ENCODE results near the gene CCDC86.
"Not testable (repeated sequence)": the region's sequence is repeated elsewhere in the genome, so short reads cannot be mapped to it uniquely, and the experiment has no call there.

The CCDC86 gene, protein sequence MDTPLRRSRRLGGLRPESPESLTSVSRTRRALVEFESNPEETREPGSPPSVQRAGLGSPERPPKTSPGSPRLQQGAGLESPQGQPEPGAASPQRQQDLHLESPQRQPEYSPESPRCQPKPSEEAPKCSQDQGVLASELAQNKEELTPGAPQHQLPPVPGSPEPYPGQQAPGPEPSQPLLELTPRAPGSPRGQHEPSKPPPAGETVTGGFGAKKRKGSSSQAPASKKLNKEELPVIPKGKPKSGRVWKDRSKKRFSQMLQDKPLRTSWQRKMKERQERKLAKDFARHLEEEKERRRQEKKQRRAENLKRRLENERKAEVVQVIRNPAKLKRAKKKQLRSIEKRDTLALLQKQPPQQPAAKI

DNA sequence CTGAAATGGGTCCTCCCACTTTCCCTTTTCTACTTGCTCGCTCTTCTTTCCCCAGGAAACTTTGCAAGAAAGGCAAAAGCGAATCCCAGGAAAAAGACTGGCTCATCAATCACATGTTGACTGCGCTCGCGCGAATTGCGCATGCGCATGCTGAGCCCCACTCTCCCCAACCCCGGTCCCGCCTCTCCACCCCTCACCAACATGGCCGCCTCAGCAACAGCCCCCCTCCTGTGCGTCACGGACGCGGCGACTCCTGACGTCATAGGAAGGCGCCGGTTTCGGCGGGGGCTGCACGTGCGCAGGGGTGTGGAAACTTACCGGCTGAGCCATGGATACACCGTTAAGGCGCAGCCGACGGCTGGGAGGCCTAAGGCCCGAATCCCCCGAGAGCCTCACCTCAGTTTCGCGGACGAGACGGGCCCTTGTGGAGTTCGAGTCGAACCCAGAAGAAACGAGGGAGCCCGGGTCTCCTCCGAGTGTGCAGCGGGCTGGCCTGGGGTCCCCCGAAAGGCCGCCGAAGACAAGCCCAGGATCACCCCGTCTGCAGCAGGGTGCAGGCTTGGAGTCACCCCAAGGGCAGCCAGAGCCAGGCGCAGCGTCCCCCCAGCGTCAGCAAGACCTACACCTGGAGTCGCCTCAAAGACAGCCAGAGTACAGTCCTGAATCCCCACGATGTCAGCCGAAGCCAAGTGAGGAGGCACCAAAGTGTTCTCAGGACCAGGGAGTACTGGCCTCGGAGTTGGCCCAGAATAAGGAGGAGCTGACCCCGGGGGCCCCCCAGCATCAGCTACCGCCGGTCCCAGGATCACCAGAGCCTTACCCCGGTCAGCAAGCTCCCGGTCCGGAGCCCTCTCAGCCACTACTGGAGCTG lies at the start of gene CCDC86:
TSS of gene CCDC86 (plus strand) at position 317 of the 871 bp plus-strand sequence. CDS start at position 329, 12 bp downstream.
- DNase-seq (ENCODE audit: low spot score) = peak; percentile 93

DNA sequence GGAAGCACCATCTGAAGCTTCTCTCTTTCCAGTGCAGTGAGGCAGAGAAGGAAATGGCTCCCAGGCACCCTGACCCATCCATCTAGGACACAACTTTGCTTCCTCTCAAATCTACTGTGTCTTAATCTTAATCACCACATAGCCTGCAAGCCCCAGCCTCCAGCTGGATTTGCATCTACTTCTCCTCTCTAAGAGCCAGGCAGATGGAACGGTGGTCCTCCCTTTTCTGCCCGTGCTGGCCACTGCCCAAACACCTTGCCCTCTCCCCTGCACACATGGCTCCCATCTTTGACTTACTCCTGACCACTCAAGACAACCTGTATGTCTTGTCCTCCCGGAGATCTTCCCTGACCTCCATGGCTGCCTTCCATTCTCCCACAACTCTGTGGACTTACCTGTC lies 49.4 kb upstream of the CCDC86 start:
- no peak for DNase-seq (ENCODE audit: low spot score)

DNA sequence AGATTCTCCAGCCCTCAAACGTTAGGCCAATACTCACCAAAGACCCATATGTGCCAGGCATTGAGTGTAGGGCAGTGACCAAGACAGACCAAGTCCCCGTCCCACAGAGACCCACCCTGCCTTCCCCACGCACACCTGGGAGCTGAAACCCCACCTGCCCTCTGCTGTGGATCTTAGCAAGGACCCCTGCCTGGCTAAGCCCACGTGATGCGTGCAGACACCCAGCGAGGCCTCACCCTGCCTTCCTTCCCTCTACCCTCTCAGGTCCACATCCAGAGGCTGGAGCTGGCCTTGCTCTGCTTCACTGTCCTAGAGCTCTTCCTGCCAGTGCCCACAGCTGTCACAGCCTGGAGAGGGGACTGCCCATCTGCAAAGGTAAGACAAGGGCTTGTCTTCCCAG lies 46.6 kb upstream of the CCDC86 start:
- no peak for DNase-seq (ENCODE audit: low spot score)

DNA sequence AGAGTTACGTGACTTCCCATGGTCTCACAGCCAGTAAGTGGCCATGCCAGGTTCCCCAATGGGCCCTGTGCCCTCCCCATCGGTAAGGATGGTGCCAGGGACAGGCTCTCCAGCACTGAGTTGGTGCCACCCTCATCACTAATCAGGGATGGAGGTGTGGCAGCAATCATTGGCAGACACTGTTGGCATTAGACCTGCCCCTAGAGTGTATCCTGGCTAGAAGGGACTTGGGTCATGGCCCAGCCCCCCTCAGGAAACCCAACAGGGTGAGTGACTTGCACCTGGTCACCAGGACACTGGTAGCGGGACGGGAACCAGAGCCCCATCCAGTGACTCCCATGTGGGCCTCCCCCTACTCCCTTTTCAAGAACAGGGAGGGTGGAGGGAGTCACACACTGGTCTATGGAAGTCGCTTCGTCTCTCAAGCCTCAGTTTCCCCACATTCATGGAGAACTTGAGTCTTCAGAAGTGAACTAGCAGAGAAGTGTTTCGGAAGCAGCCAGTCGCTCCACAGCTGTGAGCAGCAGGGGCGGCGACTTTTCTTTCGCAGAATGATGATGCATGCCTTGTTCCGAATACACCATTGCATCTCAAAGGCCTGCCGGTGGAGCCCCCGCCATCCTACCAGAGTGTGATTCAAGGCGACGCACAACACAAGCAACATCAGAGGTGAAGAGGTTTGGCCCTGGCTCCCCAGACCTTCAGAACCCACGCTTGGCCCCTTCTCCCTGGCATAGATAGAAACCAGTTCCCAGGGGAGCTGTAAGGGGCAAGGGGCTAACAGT lies 43.9 kb upstream of the CCDC86 start:
- no peak for DNase-seq (ENCODE audit: low spot score)

DNA sequence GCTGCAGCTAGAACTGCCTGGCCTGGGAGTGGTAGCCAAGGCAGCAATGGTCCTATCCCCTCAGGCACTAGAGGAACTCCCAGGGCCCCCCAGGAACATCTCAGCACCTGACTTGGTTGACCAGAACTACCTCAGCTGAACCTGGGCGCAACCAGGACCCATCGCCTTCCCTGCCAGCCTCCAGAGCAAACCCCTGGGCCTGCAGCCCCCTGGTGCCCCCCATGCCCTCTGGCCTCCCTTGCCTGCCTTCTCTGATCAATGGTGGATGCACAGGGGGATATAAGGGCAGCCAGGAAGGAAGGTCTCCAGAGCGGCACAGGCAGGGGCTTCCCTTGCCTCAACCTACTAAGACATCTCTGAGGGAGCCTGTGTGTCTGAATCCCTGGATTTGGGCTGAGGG lies 43.3 kb upstream of the CCDC86 start:
- DNase-seq (ENCODE audit: low spot score) = no peak

DNA sequence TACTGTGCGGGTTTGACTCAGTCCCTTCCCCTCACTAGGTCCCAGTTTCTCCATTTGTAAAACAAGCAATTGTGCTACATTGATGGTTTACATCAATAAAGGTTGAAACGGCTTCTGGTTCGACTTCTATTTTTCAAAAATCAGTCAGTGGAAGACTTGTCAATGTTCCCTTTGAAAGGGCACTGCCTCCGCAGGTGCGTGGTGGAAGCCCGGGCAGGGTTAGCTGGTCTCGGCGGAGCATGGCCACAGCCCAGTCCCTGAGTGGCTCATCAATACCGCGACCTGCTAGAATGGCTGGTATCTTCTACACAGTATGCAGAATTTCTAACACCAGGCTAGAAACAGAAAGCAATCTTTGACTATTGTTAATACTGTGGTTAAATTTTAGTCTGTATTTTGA lies 40.7 kb upstream of the CCDC86 start:
- DNase-seq (ENCODE audit: low spot score) = no peak

DNA sequence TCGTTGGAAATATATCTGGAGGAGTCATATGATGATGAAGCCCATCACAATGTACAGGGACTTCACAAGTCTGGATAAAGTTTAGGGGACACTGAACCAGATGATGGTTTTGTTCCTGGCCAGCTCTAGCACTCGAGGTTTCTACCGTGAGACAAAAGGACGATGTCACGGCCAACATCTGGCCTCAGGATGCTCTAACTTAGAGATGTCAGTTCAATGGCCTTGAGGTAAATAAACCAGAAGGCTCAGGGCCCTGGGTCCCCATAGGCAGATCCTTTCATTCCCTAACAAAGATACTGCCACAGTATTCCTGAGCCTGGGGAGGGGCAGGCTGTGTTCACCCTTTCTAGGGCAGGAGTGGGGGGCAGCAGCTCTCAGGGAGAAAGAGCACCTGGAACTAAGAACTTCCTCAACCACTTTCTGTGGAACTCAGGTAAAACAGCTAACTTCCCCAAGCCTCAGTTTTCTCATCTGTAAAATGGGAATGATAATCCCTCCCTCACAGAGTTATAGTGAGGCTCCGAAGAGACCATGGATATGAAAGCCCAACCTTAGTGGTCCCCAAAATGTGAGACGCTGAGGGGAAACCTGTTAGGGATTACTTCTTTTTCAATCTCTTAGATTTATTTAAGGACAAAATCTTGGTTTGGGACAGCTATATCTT lies 38.5 kb upstream of the CCDC86 start:
- no peak for DNase-seq (ENCODE audit: low spot score)

DNA sequence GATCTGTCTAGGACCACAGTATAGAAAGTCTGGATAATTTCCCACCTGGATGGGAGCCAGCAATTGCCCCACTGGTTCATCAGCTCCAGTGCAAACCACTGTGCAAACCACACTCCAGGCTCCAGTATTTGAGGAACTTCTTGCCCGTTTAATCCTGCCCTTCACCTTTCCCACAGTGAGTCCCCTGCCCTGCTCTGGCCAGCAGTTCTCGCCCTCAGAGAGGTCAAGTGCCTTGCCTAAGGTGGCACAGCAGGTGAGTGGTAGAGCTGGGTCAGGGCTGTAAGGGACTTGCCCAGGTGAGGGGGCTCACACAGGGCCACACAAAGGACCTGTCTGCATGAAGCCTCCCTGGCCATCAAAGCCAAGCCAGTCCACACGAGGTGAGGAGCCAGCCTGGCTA lies 32.7 kb upstream of the CCDC86 start:
- DNase-seq (ENCODE audit: low spot score) = no peak

DNA sequence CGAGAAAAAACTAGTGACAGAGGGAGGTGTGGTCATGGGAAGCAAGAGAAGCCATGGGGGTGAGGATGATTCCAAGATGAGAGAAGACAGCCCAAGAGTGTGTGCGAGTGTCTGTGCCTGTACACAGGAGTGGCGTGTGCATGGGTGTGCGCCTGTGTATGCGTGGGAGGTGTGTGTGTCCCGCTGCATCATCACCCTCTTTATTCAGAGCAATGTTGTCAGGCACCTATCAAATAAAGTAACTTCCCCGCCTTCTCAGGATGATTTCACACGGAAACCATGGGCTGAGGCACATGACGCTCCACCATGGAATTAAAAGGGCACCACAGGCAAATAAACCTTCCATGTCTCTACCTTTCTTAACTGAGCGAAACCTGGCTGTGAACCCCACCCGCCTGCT lies 32.2 kb upstream of the CCDC86 start:
- DNase-seq (ENCODE audit: low spot score) = no peak

DNA sequence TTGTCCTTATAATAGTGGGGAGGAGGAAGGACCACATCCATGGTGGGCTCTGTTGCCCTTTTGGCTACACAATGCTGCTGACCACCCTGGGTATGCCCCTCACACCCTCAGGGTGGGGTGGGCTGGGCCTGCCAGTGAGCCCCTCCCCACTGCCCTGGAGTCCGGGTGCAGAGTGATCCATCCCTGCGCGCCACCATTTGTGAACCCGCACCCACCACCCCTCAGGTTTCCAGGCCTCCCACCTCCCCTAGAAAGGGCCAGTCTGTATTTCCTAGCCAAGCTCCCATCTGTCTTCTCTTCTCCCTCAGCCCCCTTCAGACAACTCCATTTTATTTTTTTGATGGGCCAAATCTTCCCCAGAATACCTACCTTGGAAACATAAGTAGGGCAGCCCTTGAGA lies 31.8 kb upstream of the CCDC86 start:
- no peak for DNase-seq (ENCODE audit: low spot score)

DNA sequence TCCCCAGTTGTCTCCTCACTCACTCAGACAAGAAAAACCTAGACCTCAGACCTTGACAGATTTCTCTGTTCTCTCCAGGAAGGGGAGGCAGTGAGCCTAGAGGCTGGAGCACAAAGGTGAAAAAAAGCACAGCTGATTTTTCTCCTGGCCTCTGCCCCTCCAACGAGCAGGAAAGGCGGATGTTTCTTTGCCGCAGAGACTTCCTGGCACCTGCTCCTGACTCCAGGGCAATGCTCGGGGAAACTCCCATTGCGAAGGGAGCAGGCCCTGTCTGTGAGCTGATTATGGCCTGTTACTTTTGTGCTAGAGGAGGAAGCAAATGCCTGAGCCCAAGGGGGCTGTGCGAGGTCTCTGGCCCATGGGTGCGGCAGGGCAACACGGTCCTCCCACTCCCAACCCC lies 31.3 kb upstream of the CCDC86 start:
- DNase-seq (ENCODE audit: low spot score) = no peak

DNA sequence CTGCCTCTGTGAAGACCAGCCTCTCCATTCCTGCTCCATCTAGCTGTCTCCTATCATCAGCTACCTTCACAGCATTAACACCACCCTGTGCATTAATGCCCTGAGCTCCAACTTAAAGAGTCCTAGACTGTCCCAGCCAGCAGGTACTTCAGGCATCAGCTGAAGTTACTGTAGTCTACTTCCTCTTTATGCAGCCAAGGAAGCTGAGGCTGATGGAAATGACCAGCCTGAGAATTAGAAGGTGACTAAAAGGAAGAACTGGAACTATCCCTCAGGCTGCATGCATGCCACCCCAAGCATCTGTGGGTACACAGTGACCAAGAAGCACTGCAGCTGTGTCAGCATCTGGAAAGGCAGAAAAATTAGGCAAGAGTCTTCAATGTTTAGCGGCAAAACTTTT lies 28.6 kb upstream of the CCDC86 start:
- no peak for DNase-seq (ENCODE audit: low spot score)

DNA sequence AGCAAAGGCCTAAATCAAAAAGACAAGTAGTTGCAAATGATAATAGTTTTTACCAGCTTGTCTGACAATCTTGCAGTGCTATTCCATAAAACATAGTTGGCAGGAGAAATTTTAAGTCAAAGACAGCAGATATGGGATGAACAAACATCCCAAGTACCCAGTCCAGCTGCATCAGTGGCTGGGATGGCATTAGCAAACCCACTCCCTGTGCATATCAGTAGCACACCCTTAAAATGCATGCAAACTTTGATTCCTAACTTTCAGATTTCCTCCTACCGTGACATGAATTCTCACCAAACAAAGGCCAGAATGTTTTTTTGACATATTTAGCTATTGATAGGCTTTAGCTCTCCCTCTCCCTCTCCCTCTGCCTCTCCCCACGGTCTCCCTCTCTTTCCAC lies 27.8 kb upstream of the CCDC86 start:
- DNase-seq (ENCODE audit: low spot score) = no peak

DNA sequence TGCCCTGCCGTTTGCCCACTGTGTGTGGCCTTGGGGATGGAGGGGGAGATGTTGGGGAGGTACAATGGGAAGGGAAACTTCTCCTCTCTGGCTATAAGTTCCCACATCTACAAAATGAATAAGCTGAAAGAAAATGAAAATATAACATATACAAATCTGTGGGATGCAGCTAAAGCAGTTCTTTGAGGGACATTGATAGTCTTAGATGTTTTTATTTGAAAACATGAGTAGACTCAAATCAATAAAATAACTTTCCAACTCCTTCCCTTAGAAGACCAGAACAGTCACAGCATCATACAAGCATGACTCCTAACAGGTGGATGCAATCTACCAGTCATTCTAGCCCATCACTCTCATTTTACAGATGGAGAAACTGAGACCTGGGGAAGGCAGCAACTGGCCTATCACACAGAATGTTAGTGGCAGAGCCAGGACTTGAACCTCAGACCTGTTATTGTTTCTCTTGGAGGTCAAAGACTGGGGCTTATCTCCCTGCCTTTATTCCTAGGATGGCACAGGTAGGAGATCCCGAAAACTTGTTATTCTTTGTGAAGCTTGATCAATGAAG lies 25.2 kb upstream of the CCDC86 start:
- DNase-seq (ENCODE audit: low spot score) = no peak

DNA sequence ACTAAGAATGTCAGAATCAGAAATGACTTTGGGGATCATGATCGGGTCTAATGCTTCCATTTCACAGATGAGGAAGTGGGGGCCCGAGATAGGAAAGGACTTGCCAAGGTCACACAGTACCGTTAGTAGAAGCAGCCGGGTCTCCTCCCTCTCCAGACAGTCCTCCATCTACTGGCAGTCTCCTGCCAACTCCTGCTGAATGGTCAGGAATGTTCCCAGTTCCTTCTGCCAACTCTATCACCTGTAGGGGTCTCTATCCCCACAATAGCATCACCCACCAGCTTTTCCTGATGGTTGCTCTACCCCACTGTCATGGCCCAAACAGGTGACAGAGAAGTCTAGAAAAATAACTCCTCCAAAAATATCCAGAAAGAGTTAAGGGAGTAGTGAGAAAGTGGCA lies 23.9 kb upstream of the CCDC86 start:
- DNase-seq (ENCODE audit: low spot score) = no peak

DNA sequence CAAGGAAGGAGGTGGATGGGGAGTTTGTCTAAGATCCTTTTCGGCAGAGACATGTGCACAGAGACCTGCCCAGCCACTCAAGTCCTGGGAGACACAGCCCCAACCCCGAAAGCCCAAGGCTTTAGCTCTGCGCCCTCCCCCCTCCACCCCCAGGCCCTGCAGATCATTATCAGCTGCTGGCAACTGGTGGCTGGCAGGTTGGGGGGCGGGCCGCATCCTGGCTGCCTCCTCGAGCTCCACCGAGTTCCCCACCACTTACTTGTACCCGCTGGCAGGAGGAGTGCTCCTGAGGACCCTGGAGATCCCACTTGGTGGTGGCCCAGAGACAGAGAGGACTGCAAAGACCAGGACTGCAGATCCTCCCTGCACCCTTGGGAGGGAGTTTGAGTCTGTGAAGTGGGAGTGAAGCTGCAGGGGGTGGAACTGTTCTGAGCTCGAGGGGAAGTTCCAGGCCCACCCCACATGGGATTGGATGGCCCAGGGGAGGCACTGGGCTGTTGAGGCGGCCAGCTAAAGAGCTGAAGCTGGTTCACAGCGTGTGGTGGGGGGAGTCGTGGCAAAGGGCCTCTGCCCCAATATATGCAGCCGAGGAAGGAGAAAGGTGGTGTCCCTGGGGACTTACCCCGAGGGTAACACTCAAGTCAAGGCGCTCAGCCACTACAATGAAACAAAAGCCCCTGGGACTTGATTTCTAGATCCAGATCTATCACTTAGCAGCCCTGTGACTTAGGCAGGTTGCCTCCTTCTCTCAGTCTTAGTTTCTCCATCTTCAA lies 19.9 kb upstream of the CCDC86 start:
- no peak for DNase-seq (ENCODE audit: low spot score)

DNA sequence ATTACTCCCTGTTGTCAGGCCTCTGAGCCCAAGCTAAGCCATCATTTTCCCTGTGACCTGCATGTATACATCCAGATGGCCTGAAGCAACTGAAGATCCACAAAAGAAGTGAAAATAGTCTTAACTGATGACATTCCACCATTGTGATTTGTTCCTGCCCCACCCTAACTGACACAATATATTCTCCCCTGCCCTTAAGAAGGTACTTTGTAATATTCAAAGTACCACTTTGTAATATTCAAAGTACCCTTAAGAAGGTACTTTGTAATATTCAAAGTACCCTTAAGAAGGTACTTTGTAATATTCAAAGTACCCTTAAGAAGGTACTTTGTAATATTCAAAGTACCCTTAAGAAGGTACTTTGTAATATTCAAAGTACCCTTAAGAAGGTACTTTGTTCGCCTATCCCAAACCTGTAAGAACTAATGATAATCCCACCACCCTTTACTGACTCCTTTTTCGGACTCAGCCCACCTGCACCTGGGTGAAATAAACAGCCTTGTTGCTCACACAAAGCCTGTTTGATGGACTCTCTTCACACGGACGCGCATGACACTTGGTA lies 18.1 kb upstream of the CCDC86 start:
- DNase-seq (ENCODE audit: low spot score) = not testable (repeated sequence)

DNA sequence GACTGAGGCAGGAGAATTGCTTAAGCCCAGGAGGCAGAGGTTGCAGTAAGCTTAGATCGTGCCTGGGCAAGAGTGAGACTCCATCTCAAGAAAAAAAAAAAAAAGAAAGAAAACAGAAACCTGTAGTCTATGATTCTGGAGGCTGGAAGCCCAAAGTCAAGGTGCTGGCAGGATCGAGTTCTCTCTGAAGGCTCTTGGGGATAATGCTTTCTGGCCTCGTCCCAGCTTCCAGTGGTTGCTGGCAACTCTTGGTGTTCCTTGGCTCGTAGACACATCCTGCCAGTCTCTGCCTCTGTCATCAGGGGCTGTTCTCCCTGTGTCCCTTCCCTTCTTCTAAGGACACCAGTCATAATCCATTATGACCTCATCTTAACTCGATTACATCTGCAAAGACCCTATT lies 16.8 kb upstream of the CCDC86 start:
- DNase-seq (ENCODE audit: low spot score) = no peak

DNA sequence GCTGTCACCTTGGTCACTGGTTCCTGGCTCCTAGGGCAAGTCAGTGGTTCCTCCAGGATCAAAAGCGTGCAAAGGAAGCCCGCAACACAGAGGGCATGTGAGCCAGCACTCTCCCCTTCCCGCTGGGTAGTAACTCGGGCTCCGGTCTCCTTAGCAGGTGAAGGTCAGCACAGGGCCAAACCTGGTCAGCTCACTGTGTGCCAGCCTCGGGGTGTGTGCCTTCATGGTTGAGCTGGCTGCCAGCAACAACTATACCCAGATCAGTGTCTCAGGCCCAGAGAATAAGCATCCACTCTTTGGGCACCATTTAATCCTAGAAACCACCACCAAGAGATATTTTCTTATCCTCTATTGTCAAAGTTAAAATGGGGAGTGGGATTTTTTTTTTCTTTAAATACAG lies 16.1 kb upstream of the CCDC86 start:
- DNase-seq (ENCODE audit: low spot score) = no peak

DNA sequence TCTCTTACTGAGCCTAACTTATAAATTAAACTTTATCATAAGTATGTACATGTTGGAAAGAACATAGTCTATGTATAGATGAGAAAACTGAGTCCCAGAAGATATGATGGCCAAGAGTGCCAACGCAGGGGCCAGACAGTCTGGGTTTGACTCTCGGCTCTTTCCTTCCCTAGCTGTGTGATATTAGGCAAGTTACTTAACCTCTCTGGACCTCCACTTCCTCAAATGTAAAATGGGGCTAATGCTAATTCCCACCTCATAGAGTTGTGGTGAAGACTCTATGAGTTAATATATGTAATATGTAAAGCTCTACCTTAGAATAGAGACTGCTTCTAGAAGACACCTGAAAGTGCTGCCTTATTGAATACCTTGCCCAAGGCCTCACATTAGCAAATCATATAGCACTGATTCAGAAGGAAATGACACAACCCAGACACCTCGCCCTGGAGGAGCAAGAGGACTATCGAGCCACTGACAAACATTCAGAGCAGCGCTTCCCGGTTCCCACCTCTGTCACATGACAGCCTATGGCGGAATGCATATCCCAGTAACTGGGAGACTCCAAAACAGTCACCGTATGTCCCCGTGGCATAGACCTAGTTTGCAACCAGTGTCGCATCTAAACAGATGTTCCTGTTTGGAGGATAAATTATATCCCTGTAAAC lies 11.3 kb upstream of the CCDC86 start:
- DNase-seq (ENCODE audit: low spot score) = no peak
